Daoy (cell line): Measurements from ENCODE around the gene XXYLT1. TPM values are rescaled to one million over a fixed set of nuclear protein-coding genes. Genes with fewer than 3 reads are reported as not detected.

ENCODE experiments used
- DNase-seq: peaks from one replicate; pipeline ENCODE4 v3.0.0-alpha.2; 2015; ENCODE audit warnings: low read depth
- total RNA-seq: library from RNA; depleted of rRNA; stranded (reverse); fragments of >200 nt; shearing (Covaris generic); gene quantifications from 2 replicates; pipeline ENCODE4 v1.2.3, GENCODE V29; 2014

XXYLT1 gene
- total RNA-seq, 1 experiment from 2014 or later: 20.9 TPM

GRCh38 chr3:195151866-195152541, 119.0 kb downstream of the XXYLT1 start:
- peak; percentile 91 for DNase-seq

GRCh38 chr3:195151402-195151801, 119.6 kb downstream of the XXYLT1 start:
- no peak for DNase-seq

DNA sequence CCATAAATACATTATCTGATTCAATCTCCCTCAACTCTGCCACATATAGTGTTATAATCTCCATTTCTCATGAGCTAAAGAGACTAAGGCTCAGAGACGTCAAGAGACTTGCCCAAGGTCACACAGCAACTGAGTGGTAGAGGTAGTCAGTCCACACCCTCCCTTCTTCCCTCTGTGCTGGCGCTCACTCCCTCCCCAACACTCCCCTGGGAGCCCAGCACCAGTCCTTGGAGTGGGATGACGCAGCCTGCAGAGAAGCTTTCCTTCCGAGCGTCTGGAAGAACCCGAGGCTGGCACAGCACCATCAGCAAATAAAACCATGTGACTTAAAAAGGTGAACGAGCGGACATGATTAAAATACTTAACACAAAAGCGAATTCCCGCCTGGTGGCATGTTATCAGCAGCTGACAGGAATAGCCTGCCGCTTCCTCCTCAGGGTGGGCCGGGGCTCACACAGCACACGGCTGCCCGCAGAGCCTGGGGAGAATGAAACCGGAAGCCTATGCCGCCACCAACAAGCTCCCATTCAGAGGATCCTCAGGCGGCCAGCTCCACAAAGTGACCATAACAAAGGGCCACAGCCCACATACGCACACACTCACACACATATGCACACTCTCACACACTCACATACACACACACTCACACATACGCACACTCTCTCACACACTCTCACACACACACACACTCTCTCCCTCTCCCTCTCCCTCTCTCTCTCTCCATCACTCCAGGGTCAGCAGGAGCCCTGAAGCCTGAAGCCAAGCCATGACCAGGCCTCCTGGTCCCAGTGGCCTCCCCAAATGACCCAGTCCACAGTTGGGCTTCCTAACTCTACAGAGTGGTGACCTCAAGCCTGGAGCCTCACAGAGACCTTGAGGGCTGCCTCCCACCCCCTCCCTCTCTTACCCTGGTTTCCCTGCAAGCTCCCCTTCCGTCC, 120.5 kb downstream of the XXYLT1 start:
- DNase-seq: peak; percentile 97

DNA sequence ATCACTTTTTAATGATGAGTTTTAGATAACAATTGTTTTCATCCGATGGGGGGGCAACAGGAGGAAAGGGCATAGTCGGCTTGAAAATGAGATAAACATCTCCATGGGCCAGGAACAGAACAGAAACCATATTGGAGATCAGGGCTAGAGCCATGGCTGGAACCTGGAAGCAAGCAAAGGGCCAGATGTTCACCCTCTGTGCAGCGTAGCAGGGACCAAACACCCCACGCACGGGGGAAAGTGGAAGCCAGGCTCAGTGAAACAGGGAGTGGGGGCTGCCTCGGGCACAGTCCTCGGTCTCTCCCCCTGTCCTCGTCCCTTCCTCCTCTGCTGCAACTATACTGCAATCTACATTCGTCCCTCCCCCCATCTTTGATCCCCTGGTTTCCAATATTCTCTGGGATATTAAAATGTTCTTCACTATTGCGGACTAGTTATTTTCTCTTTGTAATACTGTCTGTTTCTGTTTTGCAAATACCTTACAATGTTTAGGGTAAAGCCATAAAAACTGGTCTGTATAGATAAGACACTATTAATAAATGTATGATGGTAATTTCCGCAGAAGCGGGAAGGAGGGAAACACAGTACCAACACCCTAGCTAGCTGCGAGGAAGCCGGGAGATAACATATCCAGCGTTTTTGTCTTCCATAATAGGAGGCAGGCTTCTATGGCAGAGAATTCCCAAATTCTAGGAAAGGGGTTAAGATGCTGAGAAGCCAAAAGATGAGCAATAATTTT, 121.5 kb downstream of the XXYLT1 start:
- DNase-seq: no peak

DNA sequence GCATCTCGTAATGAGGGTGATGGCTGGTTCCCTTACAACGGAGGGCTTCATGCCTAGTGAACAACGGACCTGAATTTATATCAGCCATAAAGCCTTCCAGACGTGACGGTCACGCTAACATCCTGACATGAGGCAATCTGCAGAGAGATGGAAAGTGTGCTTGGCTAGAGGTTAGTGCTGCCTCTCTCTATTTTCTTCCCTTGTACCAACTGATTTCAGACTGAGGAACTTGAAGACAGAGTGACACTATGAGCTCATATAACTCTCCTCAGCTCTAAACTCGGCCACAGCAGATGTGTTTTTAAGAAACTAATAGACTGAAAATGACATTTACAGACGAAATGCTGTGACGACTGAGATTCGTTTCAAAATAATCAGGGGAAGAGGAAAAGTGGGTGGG, 122.4 kb downstream of the XXYLT1 start:
- no peak for DNase-seq

DNA sequence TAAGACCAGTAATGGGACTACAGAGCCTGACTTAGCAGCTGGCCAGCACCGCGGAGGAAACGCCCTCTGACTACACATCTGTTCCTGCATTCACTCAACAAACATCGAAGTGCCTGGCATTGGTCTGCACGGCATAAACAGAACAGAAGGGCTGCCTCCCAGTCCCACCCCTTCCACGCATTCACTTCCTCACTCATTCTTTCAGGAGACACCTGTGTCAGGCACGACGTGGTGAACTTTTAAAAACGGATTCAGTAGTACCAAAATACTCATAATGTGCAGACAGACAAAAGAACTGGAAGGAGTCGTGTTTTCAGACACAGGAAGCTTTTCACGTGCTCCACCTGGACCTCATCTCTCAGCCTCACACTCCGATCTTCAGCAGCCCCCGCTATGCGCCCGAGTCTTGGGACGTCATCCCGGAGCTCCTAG, 123.3 kb downstream of the XXYLT1 start:
- peak; percentile 44 for DNase-seq

- DNase-seq: no peak
Measured at GRCh38 chr3:195146131-195146530, 124.8 kb downstream of the XXYLT1 start.

- no peak for DNase-seq
Measured at GRCh38 chr3:195145579-195145978, 125.4 kb downstream of the XXYLT1 start.

DNA sequence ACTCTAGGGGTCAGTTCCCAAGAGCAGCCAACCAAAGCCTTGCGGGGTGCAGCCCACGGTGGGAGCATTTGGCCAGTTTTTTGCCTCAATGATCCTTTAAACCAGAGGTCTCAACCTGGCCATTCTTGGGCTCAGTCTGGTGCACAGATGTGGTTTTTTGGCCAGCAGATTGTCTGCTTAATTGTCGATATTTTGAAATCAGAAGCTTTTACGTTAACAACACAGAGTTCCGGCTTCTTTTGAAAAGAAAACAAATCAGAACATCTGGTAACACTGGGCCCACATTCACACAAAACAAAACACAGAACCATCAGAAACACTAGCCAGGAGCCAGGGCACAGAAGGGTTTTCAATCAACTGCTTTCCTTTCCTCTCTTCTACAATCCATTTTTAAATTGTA, 127.7 kb downstream of the XXYLT1 start:
- no peak for DNase-seq

DNA sequence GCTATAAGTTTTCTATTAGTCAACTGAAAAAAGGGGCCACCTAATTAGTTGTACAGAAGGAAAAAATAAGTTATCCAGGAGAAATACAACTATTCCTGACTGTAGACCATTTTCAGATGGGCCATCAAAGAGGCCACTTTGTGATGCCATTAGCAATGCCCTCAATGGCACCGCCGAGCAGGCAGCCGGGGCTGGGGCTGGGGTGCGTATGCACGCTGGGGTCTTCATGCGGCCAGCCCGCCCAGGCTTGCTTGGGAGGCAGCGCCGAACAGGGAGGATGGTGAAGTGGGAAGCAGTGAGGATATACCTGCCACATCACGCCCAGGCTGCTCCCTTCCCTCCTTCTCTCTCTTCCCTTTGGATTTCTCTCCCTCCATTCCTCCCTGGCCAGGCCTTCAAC, 128.4 kb downstream of the XXYLT1 start:
- DNase-seq: no peak

- DNase-seq: no peak
Measured at GRCh38 chr3:195140816-195141793, 129.9 kb downstream of the XXYLT1 start.

- DNase-seq: no peak
Measured at GRCh38 chr3:195140410-195140809, 130.5 kb downstream of the XXYLT1 start.

DNA sequence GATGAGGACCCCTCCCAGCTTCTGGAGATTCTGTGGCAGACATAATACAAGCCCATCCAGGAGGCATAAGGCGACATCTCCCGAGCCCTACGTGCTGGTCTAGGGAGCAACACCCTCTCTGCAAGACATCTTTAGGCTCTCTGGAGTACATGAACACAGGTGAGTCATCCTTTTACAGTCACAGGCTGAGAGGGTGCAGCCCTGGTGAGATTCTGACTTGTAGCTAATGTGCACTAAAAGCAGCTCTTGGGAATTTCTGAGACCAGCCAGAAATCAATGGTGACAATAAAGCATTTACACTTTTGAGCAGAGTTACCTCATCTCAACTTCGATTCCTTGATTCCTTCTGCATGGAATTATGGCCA, 131.1 kb downstream of the XXYLT1 start:
- peak; percentile 44 for DNase-seq

DNA sequence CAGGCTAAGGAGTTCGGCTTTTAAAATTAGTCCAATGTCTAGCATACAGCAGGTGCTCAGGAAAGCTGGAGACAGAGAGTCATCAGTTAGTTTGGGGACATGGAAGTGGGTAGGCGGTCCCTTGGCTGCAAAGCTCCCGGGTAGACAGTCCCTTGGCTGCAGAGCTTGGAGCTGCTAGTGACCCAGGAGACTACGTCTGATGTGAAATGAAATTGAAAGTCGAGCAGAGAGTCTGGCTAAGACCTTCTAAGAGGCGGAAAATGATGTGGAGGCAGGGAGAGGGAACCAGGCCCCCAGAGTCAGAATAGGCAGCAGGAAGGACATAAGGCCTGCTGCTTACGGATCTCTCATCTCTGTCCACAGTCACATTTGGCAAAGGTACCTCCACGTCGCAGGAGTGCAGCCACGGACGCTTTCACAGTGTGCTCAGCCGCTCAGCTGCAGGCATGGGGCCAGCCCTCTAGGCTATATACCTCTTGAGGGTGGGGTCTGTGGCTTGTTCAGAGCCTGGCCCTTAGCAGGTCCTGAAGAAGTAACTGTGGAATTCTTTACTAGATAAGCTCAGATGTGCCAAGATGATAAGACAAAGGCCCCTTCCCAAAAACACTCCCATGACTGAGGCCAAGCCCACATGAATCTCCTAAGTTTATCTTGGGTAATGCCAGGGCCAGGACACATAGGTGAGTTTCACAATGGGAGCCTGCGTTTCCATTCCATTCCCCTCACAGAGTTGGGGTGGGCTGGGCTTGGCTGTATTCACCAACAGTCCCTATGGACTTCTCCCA, 131.7 kb downstream of the XXYLT1 start:
- no peak for DNase-seq

DNA sequence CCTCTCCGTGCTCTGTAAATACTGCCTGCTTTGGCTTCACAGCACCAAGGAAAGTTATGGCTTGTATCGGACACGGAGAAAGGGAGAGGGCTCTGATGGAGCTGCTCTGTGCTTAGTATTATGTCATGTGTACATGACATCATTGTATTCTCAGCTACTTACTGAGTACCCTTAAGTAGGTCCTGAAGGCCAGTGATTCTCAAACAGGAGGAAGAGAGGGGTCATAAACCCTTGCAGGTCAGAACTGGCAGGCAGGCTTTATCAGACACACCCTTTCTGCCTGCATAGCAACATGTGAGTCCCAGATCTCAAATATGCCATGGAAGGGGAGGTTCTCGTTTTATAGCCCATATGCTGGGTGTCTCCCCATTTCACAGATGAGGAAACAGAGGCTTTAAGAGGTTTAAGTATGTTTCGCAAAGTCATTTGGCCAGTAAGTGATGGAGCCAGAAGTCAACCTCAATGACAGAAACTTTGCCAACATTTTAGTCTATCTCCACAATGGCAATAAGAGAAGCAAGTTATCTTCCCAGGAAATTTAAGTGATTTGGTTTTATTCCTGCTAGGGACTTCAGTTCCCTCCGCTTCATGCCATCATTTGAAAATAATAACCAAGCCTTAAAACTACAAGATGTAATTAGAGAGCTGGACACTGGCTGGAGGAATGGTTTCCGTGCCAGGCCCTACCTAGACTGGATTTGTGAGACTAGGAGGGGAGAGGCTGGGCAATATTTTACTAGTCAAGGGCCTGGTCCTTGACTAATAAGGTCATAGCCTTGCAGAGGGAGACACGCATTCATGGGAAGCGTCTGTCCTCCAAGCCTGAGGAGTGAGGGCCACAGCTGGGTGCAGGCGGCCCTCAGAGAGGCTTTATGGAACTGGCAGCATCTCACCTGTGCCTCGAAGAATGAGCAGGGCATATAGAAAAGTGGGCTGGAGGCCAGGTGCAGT, 133.0 kb downstream of the XXYLT1 start:
- DNase-seq: no peak

- DNase-seq: no peak
Measured at GRCh38 chr3:195135917-195136316, 135.0 kb downstream of the XXYLT1 start.

DNA sequence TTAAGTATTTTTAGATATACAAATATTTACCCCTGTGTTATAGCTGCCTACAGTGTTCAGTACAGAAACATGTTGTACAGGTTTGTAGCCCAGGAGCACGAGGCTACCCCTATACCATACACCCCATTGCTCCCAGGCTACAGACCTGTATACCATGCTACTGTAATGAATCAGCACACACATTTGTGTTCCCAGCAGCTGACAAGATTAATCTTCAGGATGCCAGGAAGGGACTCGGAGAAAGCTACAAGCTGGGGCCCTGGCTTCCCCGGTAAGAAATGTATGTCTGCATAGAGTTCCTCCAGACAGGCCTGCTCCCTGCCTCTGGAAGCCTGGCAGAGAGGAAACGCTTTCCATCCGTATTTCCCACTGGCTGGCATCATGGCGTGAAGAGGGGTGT, 136.5 kb downstream of the XXYLT1 start:
- no peak for DNase-seq

GRCh38 chr3:195133462-195133861, 137.5 kb downstream of the XXYLT1 start:
- DNase-seq: no peak

DNA sequence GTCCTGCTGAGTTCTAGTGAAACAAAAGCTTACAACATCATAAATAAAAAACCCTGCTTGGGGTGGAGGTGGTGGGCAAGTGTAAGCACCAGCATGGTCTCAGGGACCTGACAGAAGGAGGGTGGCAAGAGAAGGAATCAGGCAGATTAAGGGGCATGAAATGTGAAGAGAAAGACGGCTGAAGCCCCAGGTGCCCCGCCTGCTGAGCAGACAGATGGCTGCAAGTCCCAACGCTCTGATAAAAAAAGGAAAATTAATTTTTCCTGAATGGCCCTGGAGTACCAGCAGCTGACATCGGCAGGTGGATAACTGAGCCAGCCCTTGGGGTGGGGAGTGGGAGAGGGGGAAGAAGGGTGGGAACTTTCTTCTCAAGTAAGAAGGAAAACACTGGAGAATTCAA, 137.9 kb downstream of the XXYLT1 start:
- DNase-seq: no peak
